ENCODE results near the gene IPO13.

The IPO13 gene

DNA sequence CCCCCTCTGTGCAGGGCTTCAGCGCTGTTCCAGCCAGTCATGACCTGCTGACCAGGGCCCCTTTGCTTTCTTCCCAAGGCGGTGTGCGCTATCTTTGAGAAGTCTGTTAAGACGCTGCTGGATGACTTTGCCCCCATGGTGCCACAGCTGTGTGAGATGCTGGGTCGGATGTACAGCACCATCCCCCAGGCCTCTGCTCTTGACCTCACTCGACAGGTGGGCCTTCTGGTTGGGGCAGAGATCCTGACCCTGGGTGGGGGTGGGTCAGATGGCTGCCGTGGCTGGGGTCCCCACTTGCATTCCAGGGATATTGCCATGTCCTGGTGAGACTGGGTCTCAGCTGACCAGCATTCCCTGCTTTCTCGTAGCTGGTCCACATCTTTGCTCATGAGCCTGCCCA, 14.0 kb downstream of the IPO13 start:
- no peak overlapping the region for H3K4me3 ChIP-seq (ENCODE audit: low read depth, low read length)
- TF ChIP-seq, protein P1, sequence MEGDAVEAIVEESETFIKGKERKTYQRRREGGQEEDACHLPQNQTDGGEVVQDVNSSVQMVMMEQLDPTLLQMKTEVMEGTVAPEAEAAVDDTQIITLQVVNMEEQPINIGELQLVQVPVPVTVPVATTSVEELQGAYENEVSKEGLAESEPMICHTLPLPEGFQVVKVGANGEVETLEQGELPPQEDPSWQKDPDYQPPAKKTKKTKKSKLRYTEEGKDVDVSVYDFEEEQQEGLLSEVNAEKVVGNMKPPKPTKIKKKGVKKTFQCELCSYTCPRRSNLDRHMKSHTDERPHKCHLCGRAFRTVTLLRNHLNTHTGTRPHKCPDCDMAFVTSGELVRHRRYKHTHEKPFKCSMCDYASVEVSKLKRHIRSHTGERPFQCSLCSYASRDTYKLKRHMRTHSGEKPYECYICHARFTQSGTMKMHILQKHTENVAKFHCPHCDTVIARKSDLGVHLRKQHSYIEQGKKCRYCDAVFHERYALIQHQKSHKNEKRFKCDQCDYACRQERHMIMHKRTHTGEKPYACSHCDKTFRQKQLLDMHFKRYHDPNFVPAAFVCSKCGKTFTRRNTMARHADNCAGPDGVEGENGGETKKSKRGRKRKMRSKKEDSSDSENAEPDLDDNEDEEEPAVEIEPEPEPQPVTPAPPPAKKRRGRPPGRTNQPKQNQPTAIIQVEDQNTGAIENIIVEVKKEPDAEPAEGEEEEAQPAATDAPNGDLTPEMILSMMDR (IDR thresholded peaks at IDR 0.05; ENCODE audit: control insufficient read depth, extremely low read depth, insufficient read depth), result no peak
- DNase-seq (ENCODE audit: low read depth), result no peak

GRCh38 chr1:43961692-43962091, 14.9 kb downstream of the IPO13 start:
- no peak for DNase-seq (ENCODE audit: low read depth)
- TF ChIP-seq, protein P1 (IDR thresholded peaks at IDR 0.05; ENCODE audit: control insufficient read depth, extremely low read depth, insufficient read depth), result no peak
- no peak overlapping the region for H3K4me3 ChIP-seq (ENCODE audit: low read depth, low read length)

DNA sequence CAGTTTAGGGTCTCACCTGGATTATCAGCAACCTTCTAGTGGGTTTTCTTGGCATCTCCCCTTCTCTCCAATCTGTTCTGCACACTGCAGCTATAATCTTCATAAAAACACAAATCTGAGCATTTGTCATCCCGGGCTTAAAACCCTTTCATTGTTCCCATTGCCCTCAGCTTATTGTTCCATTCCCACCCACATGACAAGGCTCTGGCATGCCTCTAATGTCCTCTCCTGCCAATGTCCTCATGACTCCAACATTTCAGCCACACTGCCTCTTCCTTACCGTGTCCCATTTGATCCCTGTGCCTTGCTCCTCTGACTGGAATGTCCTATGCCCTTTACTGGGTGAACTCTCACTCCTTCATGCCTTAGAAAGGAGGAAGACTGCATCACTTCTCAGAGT, 15.6 kb downstream of the IPO13 start:
- TF ChIP-seq, protein P1 (IDR thresholded peaks at IDR 0.05; ENCODE audit: control insufficient read depth, extremely low read depth, insufficient read depth), result no peak

GRCh38 chr1:43963006-43963405, 16.3 kb downstream of the IPO13 start:
- no peak overlapping the region for H3K4me3 ChIP-seq (ENCODE audit: low read depth, low read length)
- DNase-seq (ENCODE audit: low read depth), result no peak
- TF ChIP-seq, protein P1 (IDR thresholded peaks at IDR 0.05; ENCODE audit: control insufficient read depth, extremely low read depth, insufficient read depth), result no peak

More for the DNA sequence above, 15.6 kb downstream of the IPO13 start:
- no peak for DNase-seq (ENCODE audit: low read depth)
- H3K4me3 ChIP-seq (ENCODE audit: low read depth, low read length), result no peak overlapping the region

- no peak overlapping the region for H3K4me3 ChIP-seq (ENCODE audit: low read depth, low read length)
- TF ChIP-seq, protein P1 (IDR thresholded peaks at IDR 0.05; ENCODE audit: control insufficient read depth, extremely low read depth, insufficient read depth), result no peak
- DNase-seq (ENCODE audit: low read depth), result no peak
Observed at GRCh38 chr1:43963890-43964289, 17.1 kb downstream of the IPO13 start.

- DNase-seq (ENCODE audit: low read depth), result no peak
- no peak overlapping the region for H3K4me3 ChIP-seq (ENCODE audit: low read depth, low read length)
- TF ChIP-seq, protein P1 (IDR thresholded peaks at IDR 0.05; ENCODE audit: control insufficient read depth, extremely low read depth, insufficient read depth), result no peak
Observed at GRCh38 chr1:43965316-43965715, 18.6 kb downstream of the IPO13 start.

GRCh38 chr1:43968348-43968948, 21.7 kb downstream of the IPO13 start:
- DNase-seq (ENCODE audit: low read depth), result no peak
- TF ChIP-seq, protein P1 (IDR thresholded peaks at IDR 0.05; ENCODE audit: control insufficient read depth, extremely low read depth, insufficient read depth), result no peak
- H3K4me3 ChIP-seq (ENCODE audit: low read depth, low read length), result no peak overlapping the region
